Activated T-helper 2 cell treated with anti-CD3 and anti-CD28 coated beads, Interferon-gamma antibody, Interleukin-2, Interleukin-4, amounts not matched to agents 10 μg/mL and 5 μg/mL and 100 μg/mL, durations not matched to agents 14 hours and 24 hours and 36 hours (primary cell): ENCODE measurements around the gene TLCD3B. TPM values are rescaled to one million over a fixed set of nuclear protein-coding genes. Genes with fewer than 3 reads are reported as not detected.
"Not testable (repeated sequence)": the region's sequence is repeated elsewhere in the genome, so short reads cannot be mapped to it uniquely, and the experiment has no call there.

Source experiments
- DNase-seq: peaks from one replicate; pipeline ENCODE4 v3.0.0; 2021; ENCODE audit warnings: low spot score
- H3K27ac Mint-ChIP-seq: one replicate; pipeline ENCODE4 v1.8.0; 2021; ENCODE audit warnings: mixed read lengths
- H3K27me3 Mint-ChIP-seq: one replicate; pipeline ENCODE4 v1.8.0; 2021; ENCODE audit warnings: low read depth, mixed read lengths
- H3K36me3 Mint-ChIP-seq: one replicate; pipeline ENCODE4 v1.8.0; 2021; ENCODE audit warnings: low read depth, mixed read lengths
- H3K4me1 Mint-ChIP-seq: one replicate; pipeline ENCODE4 v1.8.0; 2021; ENCODE audit warnings: low read depth, mixed read lengths
- H3K4me3 Mint-ChIP-seq: one replicate; pipeline ENCODE4 v1.8.0; 2021; ENCODE audit warnings: low read depth, mild to moderate bottlenecking, moderate library complexity, mixed read lengths
- H3K9me3 Mint-ChIP-seq: one replicate; pipeline ENCODE4 v1.8.0; 2021; ENCODE audit warnings: mixed read lengths
- intact Hi-C: fragments of 100-400 bp; cut with micrococcal nuclease; formaldehyde crosslinking; loops from one replicate; pipeline ENCODE4 v1.15.1; 2023
- total RNA-seq: library from RNA; stranded (reverse); gene quantifications from 2 replicates; pipeline ENCODE4 v1.2.3, GENCODE V29; 2022

Gene TLCD3B
- total RNA-seq, 1 donor from 2014 or later, result 2.6 TPM

DNA sequence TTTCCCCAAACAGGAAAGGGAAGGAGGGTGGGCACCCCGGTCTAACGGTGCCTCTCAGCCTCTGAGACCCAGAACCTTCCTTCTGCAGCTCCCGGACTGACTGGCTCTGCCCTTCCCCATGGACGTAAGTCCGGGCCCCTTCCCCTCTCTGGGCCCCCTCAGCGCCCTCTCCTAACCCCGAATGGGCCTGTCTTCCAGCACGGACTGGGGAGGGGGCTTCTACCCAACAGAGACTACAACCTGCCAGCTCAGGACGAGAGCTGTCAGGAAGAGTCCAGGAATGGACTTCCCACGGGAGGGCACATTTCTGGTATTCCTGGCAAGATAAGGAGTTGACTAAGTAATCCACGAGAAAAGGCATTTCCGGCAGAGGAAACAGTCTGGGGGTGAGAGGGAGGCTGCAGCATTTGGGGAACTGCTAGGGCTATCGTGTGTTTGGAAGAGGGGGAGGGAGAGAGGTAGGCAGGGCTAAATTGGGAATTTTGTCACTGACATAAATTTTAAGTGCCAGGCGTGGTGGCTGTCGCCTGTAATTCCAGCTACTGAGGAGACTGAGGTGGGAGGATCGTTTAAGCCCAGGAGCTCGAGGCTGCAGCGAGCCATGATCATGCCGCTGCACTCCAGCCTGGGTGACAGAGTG, 22.4 kb upstream of the TLCD3B start:
- Mint-ChIP-seq H3K4me1 (peaks cover 25% of the 10 kb centered on the region), H3K9me3 (no peaks in the 10 kb centered on the region), H3K4me3 (peak overlapping the region; percentile 75), H3K27me3 (no peaks in the 10 kb centered on the region), H3K36me3 (no peaks in the 10 kb centered on the region), H3K27ac (no peak overlapping the region)
- intact Hi-C loops, result loop anchor here (1.0 kb wide), 1 partner anchor 12 kb away; the partner anchor contains the start of gene ALDOA
- no peak for DNase-seq

DNA sequence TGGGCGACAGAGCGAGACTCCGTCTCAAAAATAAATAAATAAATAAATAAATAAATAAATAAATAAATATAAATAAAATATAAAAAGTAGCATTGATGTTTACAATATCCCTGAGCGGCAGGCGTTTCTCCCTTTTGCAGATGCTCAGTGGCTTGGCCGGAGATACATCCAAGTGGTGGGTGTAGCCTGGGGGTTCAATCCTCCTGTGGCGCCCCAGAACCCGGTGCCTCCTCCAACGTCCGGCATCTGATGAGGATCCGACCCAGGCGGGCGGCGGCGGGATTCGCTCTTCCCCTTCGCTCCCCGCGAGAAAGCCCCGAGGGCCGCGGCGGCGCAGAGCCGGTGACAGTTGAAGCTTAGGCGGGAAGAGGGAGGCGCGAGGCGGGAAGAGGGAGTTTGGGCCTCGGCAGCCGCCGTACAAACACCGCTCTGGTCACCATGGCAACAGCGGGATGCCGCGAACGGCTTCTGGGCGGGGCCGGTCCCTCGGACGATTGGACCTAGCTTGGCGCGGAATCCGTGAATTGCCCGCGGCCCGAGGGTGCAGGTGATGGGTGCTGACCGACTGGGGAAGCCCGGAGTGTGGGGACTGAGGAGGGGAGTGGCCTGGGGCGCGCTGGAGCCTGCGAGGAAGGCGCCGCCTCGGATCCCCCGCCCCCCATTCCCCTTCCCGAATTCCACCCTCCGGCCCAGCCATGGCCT, 21.8 kb upstream of the TLCD3B start:
- intact Hi-C loops, result loop anchor here (1.0 kb wide), 1 partner anchor 12 kb away; the partner anchor contains the start of gene ALDOA
- H3K9me3 Mint-ChIP-seq, result no peaks in the 10 kb centered on the region
- peaks cover 25% of the 10 kb centered on the region for H3K4me1 Mint-ChIP-seq
- DNase-seq, result peak; percentile 91
- no peaks in the 10 kb centered on the region for H3K36me3 Mint-ChIP-seq
- H3K27ac Mint-ChIP-seq, result peak overlapping the region; percentile 76
- no peaks in the 10 kb centered on the region for H3K27me3 Mint-ChIP-seq
- H3K4me3 Mint-ChIP-seq, result peak overlapping the region; percentile 84

DNA sequence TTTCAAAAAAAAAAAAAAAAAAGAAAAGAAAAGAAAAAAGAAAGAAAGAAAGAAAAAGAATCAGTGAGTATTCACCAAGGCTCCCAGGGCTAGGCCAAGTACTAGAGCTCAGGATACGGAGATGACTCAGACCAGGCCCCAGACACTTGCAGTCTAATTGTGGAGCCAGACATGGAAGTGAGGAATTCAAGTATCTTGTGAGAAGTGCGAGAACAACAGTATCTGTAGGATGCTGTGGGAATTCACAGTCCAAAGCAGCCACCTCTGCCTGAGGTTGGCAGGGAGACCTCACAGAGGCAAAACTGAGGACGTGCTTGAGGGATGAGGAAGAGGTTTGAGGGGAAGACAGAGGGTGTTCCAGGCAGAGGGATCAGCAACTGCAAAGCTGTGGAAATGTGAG, 20.4 kb upstream of the TLCD3B start:
- intact Hi-C loops, result no loop called here
- no peaks in the 10 kb centered on the region for H3K27me3 Mint-ChIP-seq

DNA sequence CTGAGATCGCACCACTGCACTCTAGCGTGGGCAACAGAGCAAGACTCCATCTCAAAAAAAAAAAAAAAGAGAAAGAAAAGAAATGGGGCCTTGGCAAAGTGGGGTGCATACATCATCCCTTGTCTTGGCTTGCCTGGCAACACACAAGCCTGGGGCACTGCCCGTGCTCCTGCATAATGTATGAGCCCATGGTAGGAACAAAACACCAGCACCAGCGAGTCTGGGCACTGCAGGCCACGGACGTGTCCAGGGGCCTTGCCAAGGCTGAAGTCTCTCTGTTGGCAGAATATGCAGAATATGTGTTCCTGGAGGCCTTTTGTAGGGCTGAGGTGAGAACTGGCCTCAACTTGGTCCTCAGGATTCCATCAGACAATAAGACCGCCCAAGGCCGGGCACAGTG, 18.8 kb upstream of the TLCD3B start:
- DNase-seq, result no peak
- Mint-ChIP-seq H3K27ac (no peak overlapping the region), H3K4me1 (peaks cover 21% of the 10 kb centered on the region), H3K36me3 (no peaks in the 10 kb centered on the region), H3K27me3 (no peaks in the 10 kb centered on the region), H3K4me3 (no peak overlapping the region), H3K9me3 (no peaks in the 10 kb centered on the region)
- intact Hi-C loops, result no loop called here

More for the DNA sequence above, 20.4 kb upstream of the TLCD3B start:
- Mint-ChIP-seq H3K36me3 (no peaks in the 10 kb centered on the region), H3K4me1 (peaks cover 25% of the 10 kb centered on the region), H3K27ac (peak overlapping the region; percentile 82), H3K9me3 (no peaks in the 10 kb centered on the region), H3K4me3 (peak overlapping the region; percentile 85)
- no peak for DNase-seq

DNA sequence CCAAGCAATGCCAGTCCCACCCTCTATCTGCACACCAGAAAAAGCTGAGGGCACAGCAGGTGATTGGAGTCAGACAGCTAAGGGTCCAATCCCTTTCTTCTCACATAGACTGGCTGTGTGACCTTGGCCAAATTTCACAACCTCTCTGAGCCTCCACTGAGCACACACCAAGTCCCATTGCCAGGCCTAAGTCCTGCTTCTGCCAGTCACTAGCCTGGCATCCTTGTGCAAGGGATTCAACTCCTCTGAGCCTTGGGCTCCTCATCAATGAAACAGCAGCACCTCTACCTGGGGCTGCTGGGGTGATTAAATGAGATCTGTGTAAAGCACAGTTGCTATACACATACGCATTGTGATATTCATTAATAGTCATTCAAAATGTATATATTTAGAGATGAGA, 15.5 kb upstream of the TLCD3B start:
- H3K27me3 Mint-ChIP-seq, result no peaks in the 10 kb centered on the region

DNA sequence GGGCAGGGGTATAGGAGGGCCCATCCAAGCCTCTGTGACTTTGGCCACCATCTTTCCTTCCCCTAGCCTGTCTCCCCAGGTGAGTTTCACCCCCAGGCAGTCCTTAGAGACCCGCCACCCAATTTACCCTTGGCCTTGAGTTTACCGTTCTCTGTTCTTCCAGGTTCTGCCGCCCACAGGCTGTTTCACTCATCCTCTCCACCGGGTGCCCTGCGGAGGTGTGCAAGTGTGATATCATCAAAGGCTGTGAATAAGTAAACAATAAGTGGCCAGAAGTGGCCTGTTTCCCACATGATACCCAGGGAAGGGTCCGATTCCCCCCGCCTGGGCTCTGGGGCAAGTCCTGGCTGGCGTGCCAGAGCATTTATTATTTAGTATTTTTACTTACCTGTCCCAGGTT, 15.1 kb upstream of the TLCD3B start:
- intact Hi-C loops, result no loop called here
- H3K4me1 Mint-ChIP-seq, result peaks cover 7% of the 10 kb centered on the region
- DNase-seq, result no peak
- H3K27ac Mint-ChIP-seq, result no peak overlapping the region
- no peak overlapping the region for H3K4me3 Mint-ChIP-seq
- no peaks in the 10 kb centered on the region for H3K9me3 Mint-ChIP-seq
- H3K27me3 Mint-ChIP-seq, result no peaks in the 10 kb centered on the region
- H3K36me3 Mint-ChIP-seq, result no peaks in the 10 kb centered on the region

More for the DNA sequence above, 15.5 kb upstream of the TLCD3B start:
- Mint-ChIP-seq H3K36me3 (no peaks in the 10 kb centered on the region), H3K4me3 (no peak overlapping the region), H3K9me3 (no peaks in the 10 kb centered on the region), H3K27ac (no peak overlapping the region), H3K4me1 (peaks cover 9% of the 10 kb centered on the region)
- no peak for DNase-seq
- intact Hi-C loops, result no loop called here

DNA sequence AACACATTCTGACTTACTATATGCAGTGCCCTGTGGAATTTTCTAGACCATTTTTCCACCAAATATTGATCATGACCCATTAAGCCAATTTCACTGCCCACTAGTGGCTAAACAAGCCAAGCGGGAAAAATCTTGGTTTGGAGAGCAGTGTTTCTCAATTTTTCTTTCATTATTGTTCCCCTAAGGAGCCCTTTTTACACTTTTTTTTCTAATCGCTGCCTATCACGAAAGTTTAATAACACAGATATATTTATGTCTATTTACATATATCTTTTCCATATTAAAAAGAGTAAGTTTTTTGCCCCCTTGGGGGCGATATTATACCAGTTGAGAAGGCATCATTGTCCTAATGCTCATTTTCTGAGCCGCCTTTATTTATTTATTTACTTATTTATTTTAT, 10.8 kb upstream of the TLCD3B start:
- H3K27ac Mint-ChIP-seq, result no peak overlapping the region
- peaks cover 3% of the 10 kb centered on the region for H3K4me1 Mint-ChIP-seq
- intact Hi-C loops, result no loop called here
- no peak for DNase-seq
- H3K9me3 Mint-ChIP-seq, result no peaks in the 10 kb centered on the region
- H3K4me3 Mint-ChIP-seq, result no peak overlapping the region
- peaks cover 8% of the 10 kb centered on the region for H3K27me3 Mint-ChIP-seq
- no peaks in the 10 kb centered on the region for H3K36me3 Mint-ChIP-seq

DNA sequence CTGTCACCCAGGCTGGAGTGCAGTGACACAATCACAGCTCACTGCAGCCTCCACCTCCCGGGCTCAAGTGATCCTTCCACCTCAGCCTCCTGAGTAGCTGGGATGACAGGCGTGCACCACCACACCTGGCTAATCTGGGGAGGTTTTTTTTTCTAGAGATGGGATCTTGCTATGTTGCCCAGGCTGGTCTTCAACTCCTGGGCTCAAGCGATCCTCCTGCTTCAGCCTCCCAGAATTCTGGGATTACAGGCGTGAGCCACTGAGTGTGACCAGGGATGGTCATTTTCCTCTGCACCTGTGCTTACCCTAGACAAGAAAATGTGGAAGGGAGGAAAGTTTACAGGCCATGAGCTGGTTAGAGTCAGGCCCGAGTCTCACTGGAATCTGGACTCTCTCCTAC, 9.6 kb upstream of the TLCD3B start:
- H3K27me3 Mint-ChIP-seq, result peaks cover 11% of the 10 kb centered on the region
- intact Hi-C loops, H3K4me3 Mint-ChIP-seq, H3K27ac Mint-ChIP-seq, H3K9me3 Mint-ChIP-seq, H3K4me1 Mint-ChIP-seq, H3K36me3 Mint-ChIP-seq, DNase-seq: not testable (repeated sequence)

DNA sequence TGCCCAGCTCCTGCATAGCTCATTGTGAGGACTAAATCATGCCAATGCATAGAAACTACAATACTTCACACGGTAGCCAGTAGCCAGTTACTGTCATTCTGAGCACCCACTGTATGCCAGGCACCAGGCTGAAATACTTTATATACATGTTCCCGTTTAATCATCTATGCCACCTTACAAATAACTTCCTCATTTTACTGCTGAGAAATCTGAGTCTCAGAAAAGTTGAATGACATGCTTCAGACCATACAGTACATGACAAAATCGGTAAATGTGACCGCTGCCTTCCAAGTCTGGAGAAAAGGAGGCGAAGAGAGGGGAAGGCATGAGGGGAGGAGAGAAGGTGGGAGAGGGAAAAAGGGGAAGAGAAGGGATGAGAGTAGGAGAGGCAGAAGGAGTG, 9.2 kb upstream of the TLCD3B start:
- Mint-ChIP-seq H3K36me3 (no peaks in the 10 kb centered on the region), H3K27ac (peak overlapping the region; percentile 35), H3K27me3 (peaks cover 13% of the 10 kb centered on the region), H3K4me3 (no peak overlapping the region), H3K4me1 (peaks cover 4% of the 10 kb centered on the region), H3K9me3 (no peaks in the 10 kb centered on the region)
- intact Hi-C loops, result no loop called here
- no peak for DNase-seq

DNA sequence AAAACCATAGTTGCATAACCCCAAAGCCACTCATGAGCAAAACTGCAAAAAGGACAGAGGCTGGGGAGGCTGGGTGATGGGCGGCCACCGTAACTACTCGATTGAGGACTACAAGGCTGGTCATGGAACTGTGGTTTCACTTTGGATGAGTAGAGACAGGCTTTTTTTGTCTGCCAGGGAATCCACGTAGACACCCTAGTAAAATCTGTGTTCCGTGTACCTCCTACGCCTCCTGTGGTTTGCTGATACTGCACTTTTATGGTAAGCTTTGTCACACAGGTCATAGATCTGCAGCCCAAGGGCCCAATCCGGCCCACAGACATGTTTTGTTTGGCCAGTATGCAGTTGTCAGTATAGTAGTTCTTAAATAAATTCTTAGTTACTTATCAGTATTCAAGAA, 2.2 kb upstream of the TLCD3B start:
- H3K27me3 Mint-ChIP-seq, result peaks cover 42% of the 10 kb centered on the region
- no peaks in the 10 kb centered on the region for H3K36me3 Mint-ChIP-seq
- no peaks in the 10 kb centered on the region for H3K9me3 Mint-ChIP-seq
- DNase-seq, result no peak
- peaks cover 12% of the 10 kb centered on the region for H3K4me1 Mint-ChIP-seq
- H3K27ac Mint-ChIP-seq, result no peak overlapping the region
- no peak overlapping the region for H3K4me3 Mint-ChIP-seq
- intact Hi-C loops, result no loop called here

DNA sequence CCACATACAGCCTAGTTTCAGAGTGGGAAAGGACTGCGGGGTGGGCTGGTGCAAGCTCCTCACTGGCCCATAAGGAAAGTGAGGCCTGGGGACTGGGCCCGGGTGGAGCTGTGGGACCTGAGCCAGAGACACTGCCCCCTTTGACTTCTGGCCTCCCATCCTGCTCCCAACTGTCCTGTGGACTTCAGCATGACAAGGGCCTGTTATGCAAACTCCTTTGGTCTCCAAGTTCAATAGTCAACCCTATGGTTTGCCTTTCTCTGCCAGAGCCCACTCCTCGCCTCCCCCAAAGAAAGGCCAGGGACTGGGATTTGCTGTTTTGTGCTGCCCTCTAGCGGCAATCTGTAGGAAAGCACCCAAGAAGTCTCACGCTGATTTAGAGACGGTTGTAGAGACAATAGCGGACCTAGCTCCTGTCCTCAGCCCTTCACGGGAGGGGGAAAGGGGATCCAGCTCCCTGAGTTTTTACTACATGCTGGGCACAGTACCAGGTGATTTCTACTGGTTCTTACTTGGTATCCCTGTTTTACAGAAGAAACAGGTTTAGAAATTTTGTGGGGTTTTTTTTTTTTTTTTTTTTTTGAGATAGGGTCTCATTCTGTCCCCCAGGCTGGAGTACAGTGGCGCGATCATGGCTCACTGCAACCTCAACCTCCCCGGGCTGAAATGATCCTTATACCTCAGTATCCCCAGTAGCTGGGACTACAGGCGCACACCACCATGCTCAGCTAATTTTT, 1.2 kb upstream of the TLCD3B start:
- H3K4me3 Mint-ChIP-seq, result peak overlapping the region; percentile 27

DNA sequence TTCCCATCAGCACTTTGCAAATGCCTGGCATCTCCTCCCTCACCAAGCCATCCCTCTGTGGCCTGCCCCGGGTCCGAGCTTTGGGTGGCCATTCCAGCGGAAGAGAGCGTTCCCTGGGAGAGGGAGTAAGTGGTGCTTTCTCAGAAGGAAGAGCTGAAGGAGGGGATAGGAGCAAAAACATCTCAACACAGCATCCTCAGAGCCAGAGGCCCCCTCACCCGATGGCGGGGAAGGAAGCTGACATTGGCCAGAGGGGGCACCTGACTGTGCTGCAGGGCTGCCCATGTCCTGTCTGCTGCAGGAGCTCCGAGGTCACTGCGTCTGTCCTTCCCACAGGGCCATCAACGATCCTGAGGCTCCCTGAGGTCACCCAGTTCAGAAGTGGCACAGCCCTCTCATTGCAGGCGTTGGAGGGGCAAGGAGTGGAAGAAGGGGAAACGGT, 427 bp upstream of the TLCD3B start:
- Mint-ChIP-seq H3K27me3 (peaks cover 54% of the 10 kb centered on the region), H3K4me3 (no peak overlapping the region), H3K27ac (no peak overlapping the region), H3K36me3 (no peaks in the 10 kb centered on the region), H3K9me3 (no peaks in the 10 kb centered on the region), H3K4me1 (peaks cover 12% of the 10 kb centered on the region)
- intact Hi-C loops, result no loop called here
- no peak for DNase-seq

More for the DNA sequence above, 1.2 kb upstream of the TLCD3B start:
- Mint-ChIP-seq H3K9me3 (no peaks in the 10 kb centered on the region), H3K27me3 (peaks cover 48% of the 10 kb centered on the region), H3K36me3 (no peaks in the 10 kb centered on the region), H3K4me1 (peaks cover 12% of the 10 kb centered on the region), H3K27ac (no peak overlapping the region)
- DNase-seq, result peak; percentile 57
- intact Hi-C loops, result loop anchor here (1.0 kb wide), 1 partner anchor 331 kb away; no protein-coding TSS in a partner anchor
